Tibial nerve (tissue), 4 donors: ENCODE measurements around the gene VRK2. TPM values are rescaled to one million over a fixed set of nuclear protein-coding genes. Genes with fewer than 3 reads are reported as not detected.

Source experiments
- DNase-seq, 2 donors: peaks; one replicate each; pipeline ENCODE4 v3.0.0-alpha.2; 2019; ENCODE audit warnings: low spot score in 2 of 2
- H3K27ac ChIP-seq, 4 donors: fragments of 200-600 bp; sonication (generic) in 3 of 4; one replicate each; pipeline ENCODE4 v1.5.1; 2017 to 2019; ENCODE audit warnings: mild to moderate bottlenecking in 1 of 4
- H3K27me3 ChIP-seq, 2 donors: fragments of 200-600 bp; sonication (generic) in 1 of 2; one replicate each; pipeline versions ENCODE4 v1.5.1 to v1.6.0; 2017 to 2019
- H3K36me3 ChIP-seq, 3 donors: fragments of 200-600 bp; sonication (generic); one replicate each; pipeline ENCODE4 v1.5.1; 2018 to 2019
- H3K4me1 ChIP-seq, 4 donors: fragments of 200-600 bp; sonication (generic) in 3 of 4; one replicate each; pipeline ENCODE4 v1.5.1; 2017 to 2019
- H3K4me3 ChIP-seq, 4 donors: fragments of 200-600 bp; sonication (generic) in 3 of 4; one replicate each; pipeline ENCODE4 v1.5.1; 2017 to 2019; ENCODE audit warnings: mild to moderate bottlenecking in 1 of 4, moderate library complexity in 1 of 4
- H3K9me3 ChIP-seq, 4 donors: fragments of 200-600 bp; sonication (generic) in 3 of 4; one replicate each; pipeline ENCODE4 v1.5.1; 2017 to 2019
- EP300 ChIP-seq, 2 donors: sonication (generic); formaldehyde crosslinking; IDR thresholded peaks; one replicate each; pipeline ENCODE4 v1.6.1; 2017; ENCODE audit warnings: antibody characterized with exemption in 2 of 2, mild to moderate bottlenecking in 1 of 2
- POLR2A ChIP-seq, 2 donors: fragments of 450-650 bp; IDR thresholded peaks; one replicate each; pipeline ENCODE4 v1.6.1; 2017; ENCODE audit warnings: antibody characterized with exemption in 2 of 2, mild to moderate bottlenecking in 2 of 2, moderate library complexity in 2 of 2
- WGBS, 2 donors: methylation state at CpG; one replicate each; pipeline ENCODE4 v1.1.5; 2018; 5-methylcytosine and 5-hydroxymethylcytosine counted together
- total RNA-seq, 4 donors: library from RNA; depleted of rRNA; stranded (reverse); fragments of >200 nt; gene quantifications; one replicate each; pipeline ENCODE4 v1.1.0, GENCODE V29; 2016
- TF ChIP-seq, protein P1 (sequence below), 5 experiments: fragments of 200-600 bp in 3 of 5; fragments of 450-650 bp in 2 of 5; sonication (generic) in 3 of 5; IDR thresholded peaks; one replicate each; pipeline ENCODE4 v1.5.1; 2016 to 2019; ENCODE audit warnings: antibody characterized with exemption in 5 of 5, mild to moderate bottlenecking in 3 of 5, moderate library complexity in 2 of 5

VRK2 gene
- 10 to 100 TPM in 3 of 4 donors, 1 to 10 TPM in 1; 8.0 to 15.9 (median 14.2) TPM for total RNA-seq

- Histone ChIP-seq H3K4me1 (peaks cover 0 to 35% (median 14%) of the 10 kb centered on the region in 4 donors), H3K4me3 (peak within 1 kb of the TSS; percentile 63 to 92 (median 76)), H3K36me3 (no peaks in the 10 kb centered on the region), H3K27ac (peak within 1 kb of the TSS; percentile 81 to 98 (median 93)), H3K27me3 (no peaks in the 10 kb centered on the region), H3K9me3 (no peaks in the 10 kb centered on the region)
- TF ChIP-seq, protein P1, sequence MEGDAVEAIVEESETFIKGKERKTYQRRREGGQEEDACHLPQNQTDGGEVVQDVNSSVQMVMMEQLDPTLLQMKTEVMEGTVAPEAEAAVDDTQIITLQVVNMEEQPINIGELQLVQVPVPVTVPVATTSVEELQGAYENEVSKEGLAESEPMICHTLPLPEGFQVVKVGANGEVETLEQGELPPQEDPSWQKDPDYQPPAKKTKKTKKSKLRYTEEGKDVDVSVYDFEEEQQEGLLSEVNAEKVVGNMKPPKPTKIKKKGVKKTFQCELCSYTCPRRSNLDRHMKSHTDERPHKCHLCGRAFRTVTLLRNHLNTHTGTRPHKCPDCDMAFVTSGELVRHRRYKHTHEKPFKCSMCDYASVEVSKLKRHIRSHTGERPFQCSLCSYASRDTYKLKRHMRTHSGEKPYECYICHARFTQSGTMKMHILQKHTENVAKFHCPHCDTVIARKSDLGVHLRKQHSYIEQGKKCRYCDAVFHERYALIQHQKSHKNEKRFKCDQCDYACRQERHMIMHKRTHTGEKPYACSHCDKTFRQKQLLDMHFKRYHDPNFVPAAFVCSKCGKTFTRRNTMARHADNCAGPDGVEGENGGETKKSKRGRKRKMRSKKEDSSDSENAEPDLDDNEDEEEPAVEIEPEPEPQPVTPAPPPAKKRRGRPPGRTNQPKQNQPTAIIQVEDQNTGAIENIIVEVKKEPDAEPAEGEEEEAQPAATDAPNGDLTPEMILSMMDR (IDR thresholded peaks at IDR 0.05): peak in 2 of 5 experiments; percentile 28 to 44
- TF ChIP-seq POLR2A (IDR thresholded peaks at IDR 0.05) (peak; percentile 25 to 60), EP300 (IDR thresholded peaks at IDR 0.05) (peak in 1 of 2 donors; percentile 85)
- peak; percentile 69 to 72 for DNase-seq
- WGBS, 2 donors: 1% methylated on average over 32 to 59 of the region's 76 CpGs
Observed at GRCh38 chr2:58046585-58047372, at the start of gene VRK2. TSS of gene VRK2 (plus strand) at chr2:58046806. CDS start at chr2:58048832, 2,026 bp downstream.

DNA sequence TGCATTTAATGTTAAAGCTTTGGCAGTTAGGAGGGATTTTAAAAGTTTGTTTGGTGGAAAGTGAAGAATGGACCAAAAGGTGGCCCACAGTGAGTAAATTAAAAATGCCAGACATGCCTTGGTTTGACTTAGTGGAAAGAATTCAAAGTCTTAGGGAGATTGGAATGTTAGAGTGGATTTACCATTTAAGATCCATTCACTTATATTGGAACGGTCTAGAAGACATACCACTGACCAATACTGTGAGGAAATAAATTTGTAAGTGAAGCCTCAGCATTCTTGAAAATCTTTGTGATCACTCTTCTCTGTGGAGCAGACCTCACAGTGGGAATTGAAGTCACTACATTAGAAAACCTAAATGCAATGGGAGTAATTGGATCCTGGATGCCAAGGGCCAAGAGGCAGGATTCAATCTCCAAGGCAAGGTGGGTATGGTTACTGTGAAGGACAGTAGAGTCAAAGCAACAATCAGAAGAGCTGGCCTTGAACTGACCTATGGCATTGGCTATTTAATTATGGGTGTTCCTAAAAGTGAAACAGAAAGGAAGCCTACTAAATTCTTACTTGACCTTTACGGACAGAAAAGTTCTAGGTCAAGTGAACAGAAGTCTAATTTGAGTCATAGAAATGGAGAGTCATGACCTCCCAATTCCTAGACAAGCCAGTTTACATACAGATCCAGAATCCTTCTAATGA lies 40.2 kb upstream of the VRK2 start:
- TF ChIP-seq POLR2A (IDR thresholded peaks at IDR 0.05) (no peak), EP300 (IDR thresholded peaks at IDR 0.05) (no peak)
- TF ChIP-seq, protein P1 (IDR thresholded peaks at IDR 0.05): no peak
- no peaks in the 10 kb centered on the region for H3K9me3 ChIP-seq
- H3K27ac ChIP-seq: no peak overlapping the region
- H3K4me3 ChIP-seq: no peak overlapping the region
- no peaks in the 10 kb centered on the region for H3K4me1 ChIP-seq
- WGBS, 2 donors: 66 to 75% methylated on average over 2 of the region's 2 CpGs
- H3K27me3 ChIP-seq: no peaks in the 10 kb centered on the region
- no peaks in the 10 kb centered on the region for H3K36me3 ChIP-seq
- DNase-seq: no peak

GRCh38 chr2:58006952-58007284 lies 39.7 kb upstream of the VRK2 start:
- Histone ChIP-seq H3K27me3 (no peaks in the 10 kb centered on the region), H3K36me3 (no peaks in the 10 kb centered on the region), H3K9me3 (no peaks in the 10 kb centered on the region), H3K27ac (no peak overlapping the region), H3K4me3 (no peak overlapping the region), H3K4me1 (no peaks in the 10 kb centered on the region)
- no peak for DNase-seq
- TF ChIP-seq EP300 (IDR thresholded peaks at IDR 0.05): no peak
- TF ChIP-seq, protein P1 (IDR thresholded peaks at IDR 0.05): no peak
- TF ChIP-seq POLR2A (IDR thresholded peaks at IDR 0.05): no peak
- 61 to 69% methylated on average over 1 of the region's 1 CpG for WGBS, 2 donors

DNA sequence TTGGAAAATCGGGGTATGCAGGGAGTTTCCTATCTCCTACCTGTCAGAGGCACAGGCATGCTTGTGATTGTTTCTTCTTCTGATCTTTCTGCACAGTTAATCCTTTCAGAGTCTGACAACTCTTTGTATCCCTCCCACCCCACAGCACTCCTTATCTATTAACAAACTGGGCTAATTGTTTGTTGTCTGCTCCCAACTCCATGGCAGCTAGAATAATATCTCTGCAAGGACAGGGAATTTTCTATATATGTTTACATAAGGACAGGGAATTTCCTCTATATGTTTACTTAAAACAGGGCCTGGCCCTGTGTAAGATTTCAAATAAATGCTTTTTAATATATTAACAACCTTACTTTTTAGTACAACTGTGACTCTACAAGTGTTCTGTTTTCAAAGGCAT lies 36.0 kb upstream of the VRK2 start:
- DNase-seq: no peak
- Histone ChIP-seq H3K4me3 (no peak overlapping the region), H3K4me1 (no peaks in the 10 kb centered on the region), H3K27me3 (no peaks in the 10 kb centered on the region), H3K27ac (no peak overlapping the region), H3K9me3 (no peaks in the 10 kb centered on the region), H3K36me3 (no peaks in the 10 kb centered on the region)
- TF ChIP-seq EP300 (IDR thresholded peaks at IDR 0.05) (no peak), POLR2A (IDR thresholded peaks at IDR 0.05) (no peak)
- TF ChIP-seq, protein P1 (IDR thresholded peaks at IDR 0.05): no peak
- 89 to 90% methylated on average over 1 of the region's 1 CpG for WGBS, 2 donors

GRCh38 chr2:58019229-58019628 lies 27.4 kb upstream of the VRK2 start:
- 79 to 84% methylated on average over 1 of the region's 1 CpG for WGBS, 2 donors
- Histone ChIP-seq H3K4me1 (no peaks in the 10 kb centered on the region), H3K4me3 (no peak overlapping the region), H3K27ac (no peak overlapping the region), H3K27me3 (no peaks in the 10 kb centered on the region), H3K36me3 (no peaks in the 10 kb centered on the region), H3K9me3 (peaks cover 0 to 3% (median 0%) of the 10 kb centered on the region in 4 donors)
- TF ChIP-seq EP300 (IDR thresholded peaks at IDR 0.05) (no peak), POLR2A (IDR thresholded peaks at IDR 0.05) (no peak)
- TF ChIP-seq, protein P1 (IDR thresholded peaks at IDR 0.05): no peak
- DNase-seq: no peak
